Upper lobe of right lung (tissue), 1 donor: ENCODE measurements around the gene MT1B. TPM values are rescaled to one million over a fixed set of nuclear protein-coding genes. Genes with fewer than 3 reads are reported as not detected.

Source experiments
- ATAC-seq: fragments of 200-7000 bp; cut with Tn5 transposase; one replicate; pipeline ENCODE4 v1.9.1; 2020; ENCODE audit warnings: mild to moderate bottlenecking, moderate library complexity
- DNase-seq: peaks from one replicate; pipeline ENCODE4 v3.0.0-alpha.2; 2020
- H3K27ac ChIP-seq: fragments of 200-600 bp; one replicate; pipeline ENCODE4 v1.8.0; 2022
- H3K27me3 ChIP-seq: fragments of 200-600 bp; one replicate; pipeline ENCODE4 v1.8.0; 2022; ENCODE audit warnings: mild to moderate bottlenecking
- H3K36me3 ChIP-seq: fragments of 200-600 bp; one replicate; pipeline ENCODE4 v1.8.0; 2022
- H3K4me1 ChIP-seq: fragments of 200-600 bp; one replicate; pipeline ENCODE4 v1.8.0; 2022
- H3K4me3 ChIP-seq: fragments of 200-600 bp; one replicate; pipeline ENCODE4 v1.8.0; 2022; ENCODE audit warnings: mild to moderate bottlenecking
- H3K9me3 ChIP-seq: fragments of 200-600 bp; one replicate; pipeline ENCODE4 v1.8.0; 2022
- intact Hi-C: fragments of 100-400 bp; cut with DNase I; formaldehyde crosslinking; loops from one replicate; pipeline ENCODE4 v1.11.0; 2022
- total RNA-seq: library from RNA; stranded (reverse); fragmentation: NEBNext Ultra II Directional; extraction: Animal tissue kit (Norgen Biotek cat#: 25700); gene quantifications from one replicate; pipeline ENCODE4 v1.2.1, GENCODE V29; 2021
- TF ChIP-seq, protein P1 (sequence below): fragments of 200-600 bp; IDR thresholded peaks from one replicate; pipeline ENCODE4 v1.8.0; 2022; ENCODE audit warnings: antibody characterized with exemption
- donor health status: DM: no; HTN: yes; CAD: no; lungs with severe emphysema.

The MT1B gene
- total RNA-seq, 1 donor from 2014 or later, result not detected

DNA sequence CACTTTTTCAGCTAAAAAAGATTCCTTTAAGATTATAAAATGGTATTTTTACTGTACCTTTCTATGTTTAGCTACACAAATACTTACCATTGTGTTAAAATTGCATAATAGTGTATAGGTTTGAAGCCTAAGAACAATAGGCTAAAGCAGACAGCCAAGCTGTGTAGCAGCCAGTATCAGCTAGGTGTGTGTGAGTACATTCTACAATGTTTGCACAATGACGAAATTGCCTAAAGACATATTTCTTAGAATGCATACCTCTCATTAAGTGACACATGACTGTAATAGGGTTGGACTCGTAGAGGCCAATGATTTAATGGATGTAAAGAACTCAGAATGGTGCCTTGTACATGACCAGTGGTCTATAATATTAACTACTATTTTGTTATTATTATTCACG, 1.9 kb upstream of the MT1B start:
- ATAC-seq (no peak), DNase-seq (no peak)
- no peak overlapping the region for H3K4me3 ChIP-seq
- H3K36me3 ChIP-seq, result no peaks in the 10 kb centered on the region
- peaks cover 26% of the 10 kb centered on the region for H3K27me3 ChIP-seq
- TF ChIP-seq, protein P1, sequence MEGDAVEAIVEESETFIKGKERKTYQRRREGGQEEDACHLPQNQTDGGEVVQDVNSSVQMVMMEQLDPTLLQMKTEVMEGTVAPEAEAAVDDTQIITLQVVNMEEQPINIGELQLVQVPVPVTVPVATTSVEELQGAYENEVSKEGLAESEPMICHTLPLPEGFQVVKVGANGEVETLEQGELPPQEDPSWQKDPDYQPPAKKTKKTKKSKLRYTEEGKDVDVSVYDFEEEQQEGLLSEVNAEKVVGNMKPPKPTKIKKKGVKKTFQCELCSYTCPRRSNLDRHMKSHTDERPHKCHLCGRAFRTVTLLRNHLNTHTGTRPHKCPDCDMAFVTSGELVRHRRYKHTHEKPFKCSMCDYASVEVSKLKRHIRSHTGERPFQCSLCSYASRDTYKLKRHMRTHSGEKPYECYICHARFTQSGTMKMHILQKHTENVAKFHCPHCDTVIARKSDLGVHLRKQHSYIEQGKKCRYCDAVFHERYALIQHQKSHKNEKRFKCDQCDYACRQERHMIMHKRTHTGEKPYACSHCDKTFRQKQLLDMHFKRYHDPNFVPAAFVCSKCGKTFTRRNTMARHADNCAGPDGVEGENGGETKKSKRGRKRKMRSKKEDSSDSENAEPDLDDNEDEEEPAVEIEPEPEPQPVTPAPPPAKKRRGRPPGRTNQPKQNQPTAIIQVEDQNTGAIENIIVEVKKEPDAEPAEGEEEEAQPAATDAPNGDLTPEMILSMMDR, result no peak
- intact Hi-C loops, result no loop called here
- no peaks in the 10 kb centered on the region for H3K4me1 ChIP-seq
- H3K27ac ChIP-seq, result no peak overlapping the region
- H3K9me3 ChIP-seq, result no peaks in the 10 kb centered on the region

DNA sequence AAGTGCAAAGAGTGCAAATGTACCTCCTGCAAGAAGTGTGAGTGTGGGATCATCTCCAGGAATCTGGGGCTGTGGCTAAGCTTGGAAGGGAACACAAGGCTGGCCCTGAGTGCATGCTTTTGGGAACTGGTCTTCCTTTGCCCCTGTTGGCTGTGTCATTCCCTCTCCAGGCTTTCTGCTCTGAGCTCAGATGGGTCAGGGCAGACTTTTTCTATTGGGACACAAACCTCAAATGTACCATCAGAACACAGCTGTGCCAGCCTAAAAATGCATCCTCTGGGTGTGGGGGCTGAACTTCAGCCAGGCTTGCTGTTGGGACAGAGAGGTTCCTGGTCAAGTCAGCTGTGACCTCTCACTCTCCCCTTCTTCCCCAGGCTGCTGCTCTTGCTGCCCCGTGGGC, 914 bp downstream of the MT1B start:
- TF ChIP-seq, protein P1, result no peak
- H3K4me1 ChIP-seq, result no peaks in the 10 kb centered on the region
- no peak overlapping the region for H3K27ac ChIP-seq
- no peak for DNase-seq
- H3K9me3 ChIP-seq, result no peaks in the 10 kb centered on the region
- peaks cover 16% of the 10 kb centered on the region for H3K27me3 ChIP-seq
- no peak overlapping the region for H3K4me3 ChIP-seq
- intact Hi-C loops, result no loop called here
- H3K36me3 ChIP-seq, result no peaks in the 10 kb centered on the region
- no peak for ATAC-seq

DNA sequence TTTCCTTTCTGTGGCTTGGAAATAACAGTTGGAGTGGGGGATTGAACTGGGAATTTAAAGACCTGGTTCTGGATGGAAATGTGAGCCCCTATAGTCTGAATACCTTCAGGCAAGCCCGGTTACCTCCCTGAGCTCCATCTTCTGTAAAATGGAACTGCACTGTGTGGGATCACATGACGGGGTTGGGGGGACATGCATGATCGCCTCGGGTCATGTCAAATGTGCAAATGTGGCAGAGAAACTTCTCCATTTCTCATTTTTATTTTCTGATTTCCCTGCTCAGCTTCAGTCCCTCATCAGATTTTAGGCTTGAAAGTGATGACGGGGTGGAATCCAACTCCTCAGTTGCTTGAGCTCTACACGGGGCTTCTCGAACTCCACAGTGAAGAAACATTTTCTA, 1.5 kb downstream of the MT1B start:
- intact Hi-C loops, result no loop called here
- no peak overlapping the region for H3K27ac ChIP-seq
- ATAC-seq, result no peak

DNA sequence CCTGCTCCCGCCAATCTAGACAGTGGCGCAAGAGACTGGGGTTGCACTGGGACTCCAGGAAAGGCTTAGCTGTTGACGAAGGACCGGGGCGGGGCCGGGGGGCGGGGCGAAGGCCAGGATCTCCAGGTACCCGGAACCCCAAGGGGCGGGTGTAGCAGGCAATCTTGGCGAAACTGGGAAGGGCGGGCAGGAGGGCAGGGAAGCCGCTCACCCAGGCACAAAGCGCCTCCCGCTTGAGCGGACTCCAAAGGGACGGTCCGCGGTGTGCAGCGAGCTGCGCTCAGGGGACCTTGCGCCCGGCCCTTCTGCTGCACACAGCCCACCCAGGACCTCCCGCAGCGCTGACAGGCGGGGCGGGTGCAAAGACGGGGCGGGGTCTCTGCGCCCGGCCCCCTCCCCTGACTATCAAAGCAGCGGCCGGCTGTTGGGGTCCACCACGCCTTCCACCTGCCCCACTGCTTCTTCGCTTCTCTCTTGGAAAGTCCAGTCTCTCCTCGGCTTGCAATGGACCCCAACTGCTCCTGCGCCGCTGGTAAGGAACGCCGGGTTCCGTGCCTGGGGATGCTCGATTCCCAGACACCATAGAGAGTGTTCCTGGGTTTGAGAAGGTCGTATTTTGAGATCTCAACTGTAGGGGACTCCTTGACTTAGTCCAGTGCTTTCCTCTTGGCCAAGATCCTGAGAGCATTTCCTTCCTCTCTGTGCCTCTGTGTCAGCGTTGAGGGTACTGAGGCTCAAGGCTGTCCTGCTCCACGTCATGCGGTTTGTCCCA, 6.1 kb downstream of the MT1B start, which contains the start of gene MT1F:
Gene MT1F, plus strand, starts transcription at position 405 of the 772 bp plus-strand sequence. Its CDS starts 100 bp downstream, at position 505.
- TF ChIP-seq, protein P1, result peak; percentile 9
- intact Hi-C loops, result no loop called here
- peak; percentile 96 for ATAC-seq
- peaks cover 1% of the 10 kb centered on the region for H3K27me3 ChIP-seq
- H3K36me3 ChIP-seq, result no peaks in the 10 kb centered on the region
- peak within 1 kb of the TSS; percentile 59 for H3K4me3 ChIP-seq
- no peaks in the 10 kb centered on the region for H3K9me3 ChIP-seq
- peak within 1 kb of the TSS; percentile 71 for H3K27ac ChIP-seq
- H3K4me1 ChIP-seq, result peaks cover 9% of the 10 kb centered on the region
- peak; percentile 96 for DNase-seq

More for the DNA sequence above, 1.5 kb downstream of the MT1B start:
- H3K4me3 ChIP-seq, result no peak overlapping the region
- TF ChIP-seq, protein P1, result no peak
- peaks cover 10% of the 10 kb centered on the region for H3K27me3 ChIP-seq
- no peak for DNase-seq
- peaks cover 5% of the 10 kb centered on the region for H3K4me1 ChIP-seq
- no peaks in the 10 kb centered on the region for H3K9me3 ChIP-seq
- no peaks in the 10 kb centered on the region for H3K36me3 ChIP-seq

DNA sequence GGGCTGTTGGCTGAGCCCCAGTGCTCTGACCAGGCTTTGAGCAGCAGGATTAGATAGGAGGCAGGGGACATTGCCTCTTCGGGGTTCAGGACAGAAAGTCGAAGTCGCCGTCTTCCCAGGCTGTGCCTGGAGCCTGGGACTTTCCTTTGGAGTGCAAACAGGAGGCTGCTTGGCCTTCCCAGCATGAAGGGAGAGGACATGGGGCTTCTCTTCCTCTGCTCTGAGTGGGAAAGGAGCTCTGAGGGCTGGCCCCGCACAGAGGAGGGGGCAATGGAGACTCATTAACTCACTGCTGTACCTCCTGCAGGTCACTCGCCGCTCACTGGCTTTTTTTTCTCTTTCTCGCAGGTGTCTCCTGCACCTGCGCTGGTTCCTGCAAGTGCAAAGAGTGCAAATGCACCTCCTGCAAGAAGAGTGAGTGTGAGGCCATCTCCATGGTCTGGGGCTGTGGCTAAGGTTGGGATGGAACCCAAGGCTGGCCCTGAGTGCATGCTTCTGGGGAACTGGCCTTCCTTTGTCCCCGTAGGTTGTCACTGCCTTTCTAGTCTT, 6.7 kb downstream of the MT1B start:
- DNase-seq, result no peak
- Histone ChIP-seq H3K27me3 (peaks cover 8% of the 10 kb centered on the region), H3K4me1 (peaks cover 9% of the 10 kb centered on the region), H3K27ac (peak overlapping the region; percentile 71), H3K4me3 (peak overlapping the region; percentile 59), H3K36me3 (no peaks in the 10 kb centered on the region), H3K9me3 (no peaks in the 10 kb centered on the region)
- no peak for ATAC-seq
- intact Hi-C loops, result no loop called here
- TF ChIP-seq, protein P1, result no peak
